ENCODE results near the gene WBP11. TPM values are rescaled to one million over a fixed set of nuclear protein-coding genes. Genes with fewer than 3 reads are reported as not detected.

The WBP11 gene
- polyA plus RNA-seq (ENCODE audit: insufficient read length), result 124 TPM
- long read RNA-seq, donor 1, full-length matches to known transcripts, result 12 of 42 reads
- long read RNA-seq, donor 1, partial matches to known transcripts, result 30 of 42 reads
- long read RNA-seq, donor 1, other reads (novel, unspliced or antisense), result 0 of 42 reads
- long read RNA-seq, donor 2, full-length matches to known transcripts, result 11 of 20 reads
- long read RNA-seq, donor 2, partial matches to known transcripts, result 9 of 20 reads
- long read RNA-seq, donor 2, other reads (novel, unspliced or antisense), result 0 of 20 reads
- long read RNA-seq, donor 3, full-length matches to known transcripts, result 12 of 25 reads
- long read RNA-seq, donor 3, partial matches to known transcripts, result 13 of 25 reads
- long read RNA-seq, donor 3, other reads (novel, unspliced or antisense), result 0 of 25 reads
- long read RNA-seq, donor 4, partial matches to known transcripts, result 0 of 4 reads
- long read RNA-seq, donor 4, other reads (novel, unspliced or antisense), result 0 of 4 reads
- long read RNA-seq, donor 5, full-length matches to known transcripts, result 21 of 26 reads
- long read RNA-seq, donor 5, partial matches to known transcripts, result 5 of 26 reads
- long read RNA-seq, donor 5, other reads (novel, unspliced or antisense), result 0 of 26 reads
- long read RNA-seq, donor 6, full-length matches to known transcripts, result 15 of 65 reads
- long read RNA-seq, donor 6, partial matches to known transcripts, result 50 of 65 reads
- long read RNA-seq, donor 6, other reads (novel, unspliced or antisense), result 0 of 65 reads
- long read RNA-seq, donor 7, full-length matches to known transcripts, result 15 of 33 reads
- long read RNA-seq, donor 7, partial matches to known transcripts, result 18 of 33 reads
- long read RNA-seq, donor 7, other reads (novel, unspliced or antisense), result 0 of 33 reads
- long read RNA-seq, donor 8, full-length matches to known transcripts, result 6 of 6 reads
- long read RNA-seq, donor 8, partial matches to known transcripts, result 0 of 6 reads
- long read RNA-seq, donor 8, other reads (novel, unspliced or antisense), result 0 of 6 reads

DNA sequence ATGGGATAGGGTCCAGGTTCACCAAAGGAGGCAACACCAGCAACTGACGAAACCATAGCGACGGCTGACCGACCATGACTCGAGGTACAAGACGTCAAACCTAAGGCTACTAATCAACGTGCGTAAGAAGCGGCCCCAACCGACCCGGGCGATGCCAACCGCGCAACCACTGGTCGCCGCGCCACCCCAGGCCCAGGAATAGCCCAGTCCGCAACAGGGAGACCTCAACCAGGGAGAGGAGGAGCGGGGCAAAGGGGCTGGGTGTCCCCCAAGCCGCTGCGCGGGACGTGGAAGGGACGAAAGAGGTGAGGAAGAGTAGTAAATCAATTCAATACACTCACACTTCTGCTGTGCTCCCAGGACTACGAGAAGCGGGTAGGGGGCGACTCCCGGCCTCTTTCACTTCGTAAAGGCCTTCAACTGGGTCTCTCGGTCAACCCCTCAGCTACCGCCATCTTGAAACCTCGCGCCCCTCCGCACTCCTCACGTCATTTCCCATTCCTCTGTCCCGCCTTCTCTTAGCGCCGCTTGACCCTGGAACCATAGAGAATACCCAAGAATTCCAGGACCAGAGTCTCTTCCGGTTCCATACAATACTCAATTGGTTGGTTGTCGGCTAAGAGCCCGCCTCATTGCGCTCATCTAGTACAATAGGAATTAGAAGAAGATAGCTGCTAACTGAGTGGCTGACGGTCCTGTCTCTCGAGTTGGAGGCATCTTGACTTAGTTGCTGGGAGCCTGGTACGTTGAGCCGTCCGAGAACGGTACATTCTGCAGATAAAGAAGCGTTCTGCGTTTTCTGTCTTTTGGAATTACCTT lies at the start of gene WBP11, which contains the start of gene C12orf60:
WBP11 (minus strand) TSS at position 468 of the 819 bp plus-strand sequence. CDS start 2,095 bp downstream, outside the sequence.
C12orf60 (plus strand) TSS at position 660 of the 819 bp plus-strand sequence. CDS start 19,266 bp downstream, outside the sequence.
- peak; percentile 98 for DNase-seq

DNA sequence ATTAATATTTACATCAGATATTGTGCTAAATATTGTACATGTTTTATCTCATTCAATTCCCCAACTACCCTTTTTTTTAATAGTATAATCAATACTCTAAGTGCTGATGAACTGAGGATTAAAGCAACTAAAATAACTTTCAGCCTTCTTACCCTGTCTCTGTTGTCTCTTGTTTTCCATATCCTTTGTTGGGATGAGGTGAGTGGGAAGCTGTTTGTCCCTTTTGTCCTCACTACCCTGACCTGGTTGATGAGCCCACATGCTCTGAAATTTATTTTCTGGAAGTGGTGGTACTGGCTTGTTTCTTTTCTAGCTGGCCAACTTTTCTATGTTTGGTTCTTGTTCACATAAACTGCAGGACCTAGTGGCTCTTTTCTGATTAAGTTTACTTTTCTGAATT lies 49.6 kb upstream of the WBP11 start:
- no peak for DNase-seq

DNA sequence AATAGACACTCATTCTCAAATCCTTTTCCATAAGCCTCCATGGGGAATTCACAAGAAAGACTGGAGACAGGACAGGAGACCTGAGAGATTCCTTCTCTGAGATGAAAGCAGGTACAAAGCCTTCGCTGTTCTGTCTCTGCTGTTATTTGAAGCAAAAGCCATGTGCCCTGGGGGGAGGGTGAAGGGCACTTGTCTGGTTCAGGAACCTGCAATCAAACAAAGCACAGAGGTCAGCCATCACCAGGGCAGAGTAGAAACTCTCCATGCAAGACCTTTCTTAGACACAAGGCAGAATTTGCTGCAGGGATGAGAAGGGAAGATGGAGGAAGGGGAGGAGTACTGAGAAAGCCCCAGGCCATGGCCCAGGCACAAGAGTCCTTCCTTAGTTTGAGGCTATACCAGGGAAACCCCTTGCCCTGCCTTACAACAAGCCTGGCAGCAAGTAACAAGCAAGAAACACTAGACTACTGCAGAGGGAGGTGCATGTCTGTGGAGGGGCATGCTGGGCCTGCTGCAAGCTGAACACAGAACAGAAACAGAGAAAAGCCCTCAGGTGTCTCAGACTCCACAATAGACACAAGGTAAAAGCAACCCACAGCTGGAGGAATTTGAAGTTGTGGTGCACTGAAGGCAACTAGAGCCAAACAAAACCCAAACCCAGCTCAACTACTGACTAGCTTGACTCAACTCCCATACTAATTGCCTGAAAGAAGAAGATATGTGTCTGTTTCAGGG lies 47.8 kb upstream of the WBP11 start:
- DNase-seq, result no peak

- no peak for DNase-seq
Observed at GRCh38 chr12:14849661-14850060, 46.4 kb upstream of the WBP11 start.

- no peak for DNase-seq
Observed at GRCh38 chr12:14846876-14847580, 43.8 kb upstream of the WBP11 start.

GRCh38 chr12:14846042-14846587 lies 42.8 kb upstream of the WBP11 start:
- DNase-seq, result no peak

- DNase-seq, result peak; percentile 72
Observed at GRCh38 chr12:14845350-14845750, 42.1 kb upstream of the WBP11 start.

DNA sequence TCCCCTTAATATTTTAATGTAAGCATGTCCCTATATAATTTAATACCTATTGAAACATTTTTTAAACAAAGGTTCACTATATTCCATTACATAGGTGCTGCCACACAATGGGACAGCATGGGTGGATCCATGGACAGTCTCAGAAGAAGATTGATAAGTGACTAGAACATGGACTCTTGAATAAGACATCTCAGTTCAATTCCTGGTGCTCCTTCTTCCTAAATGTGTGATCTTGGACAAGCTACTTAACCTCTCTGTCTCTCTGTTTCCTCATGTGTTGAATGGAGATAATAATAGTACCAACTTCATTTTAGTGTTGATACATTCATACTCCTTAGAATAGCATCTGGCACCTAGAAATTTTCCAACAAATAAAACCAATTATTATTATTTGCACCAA lies 41.1 kb upstream of the WBP11 start:
- DNase-seq, result no peak

DNA sequence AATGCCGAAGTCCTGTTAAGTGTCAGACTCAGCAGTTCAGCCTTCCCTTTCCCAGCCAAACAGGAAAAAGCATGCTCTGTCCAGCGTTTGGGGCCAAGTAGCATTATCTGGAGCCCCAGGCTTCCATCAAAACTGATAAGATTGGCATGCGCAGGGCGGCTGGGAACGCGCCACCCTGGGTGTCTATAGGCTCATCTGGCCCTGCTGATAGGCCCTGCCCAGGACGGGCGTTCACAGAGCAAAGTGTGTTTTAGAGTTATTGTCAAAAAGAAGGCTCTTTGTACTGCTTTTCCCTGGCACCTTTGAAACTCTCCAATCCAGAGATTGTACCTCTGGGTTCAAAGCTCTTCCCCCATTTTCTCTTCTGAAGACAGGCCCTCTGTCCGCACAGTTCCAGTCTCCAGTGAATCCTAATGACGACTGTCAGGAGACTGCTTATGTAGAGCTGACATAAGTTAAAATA lies 40.2 kb upstream of the WBP11 start, which contains the start of gene ART4:
ART4 (minus strand) TSS at position 102 of the 463 bp plus-strand sequence. CDS start 413 bp downstream, outside the sequence.
- DNase-seq, result no peak

- no peak for DNase-seq
Observed at GRCh38 chr12:14842315-14842714, 39.0 kb upstream of the WBP11 start.

DNA sequence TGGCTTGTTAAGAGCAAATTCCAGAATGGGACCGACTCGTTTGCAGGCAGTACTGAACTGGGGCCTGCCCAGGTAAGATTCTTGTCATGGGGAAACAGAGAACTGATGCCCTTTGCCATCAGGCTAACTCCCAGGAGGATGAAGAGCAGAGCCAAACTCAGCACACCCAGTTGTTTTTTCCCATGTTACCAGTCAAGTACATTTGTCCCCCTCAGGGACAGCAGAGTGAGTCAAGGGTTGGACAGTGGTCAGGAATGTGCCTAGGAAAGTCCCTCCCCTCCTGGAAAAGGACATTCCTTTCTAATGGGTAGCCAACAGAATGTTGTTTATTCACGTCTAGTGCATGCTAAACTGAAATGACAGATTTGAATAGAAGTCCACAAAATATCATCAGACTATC lies 38.5 kb upstream of the WBP11 start:
- DNase-seq, result no peak

GRCh38 chr12:14840616-14841015 lies 37.3 kb upstream of the WBP11 start:
- no peak for DNase-seq

- DNase-seq, result no peak
Observed at GRCh38 chr12:14839262-14839661, 36.0 kb upstream of the WBP11 start.

DNA sequence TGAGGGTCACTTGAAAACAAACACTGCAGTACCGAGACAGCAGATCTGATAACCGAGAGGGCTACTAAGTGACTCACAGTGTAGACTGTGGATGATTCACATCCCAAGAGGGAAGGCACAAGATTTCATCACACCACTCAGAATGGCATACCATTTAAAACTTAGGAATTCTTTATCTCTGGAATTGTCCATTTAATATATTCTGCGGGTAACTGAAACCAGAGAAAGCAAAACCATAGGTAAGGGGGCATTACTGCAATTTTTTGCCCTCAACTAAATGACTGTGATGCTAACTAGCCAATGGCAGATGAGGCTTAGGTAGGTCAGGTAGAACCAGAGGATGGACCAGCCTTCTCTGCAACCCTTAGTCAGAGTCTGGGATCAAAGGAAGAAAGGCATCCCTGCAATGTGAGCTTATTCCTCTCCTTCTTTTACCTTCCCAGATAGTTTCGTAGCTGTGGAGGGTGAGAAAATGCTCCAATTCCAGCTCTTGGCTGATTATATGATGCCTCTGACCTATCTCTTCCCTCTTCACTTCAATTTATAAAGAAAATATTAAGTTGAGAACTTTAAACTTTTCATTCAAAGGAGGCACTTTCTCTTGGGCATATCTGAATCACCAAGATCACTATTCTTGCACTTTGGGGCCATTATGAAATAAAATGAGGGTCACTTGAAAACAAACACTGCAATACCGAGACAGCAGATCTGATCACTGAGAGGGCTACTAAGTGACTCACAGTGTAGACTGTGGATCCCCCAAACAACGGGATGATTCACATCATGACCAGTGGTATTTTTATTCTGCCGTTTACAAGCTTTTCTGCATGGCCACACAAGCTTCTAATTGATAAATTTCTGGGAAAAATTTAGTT lies 33.3 kb upstream of the WBP11 start:
- DNase-seq, result no peak

DNA sequence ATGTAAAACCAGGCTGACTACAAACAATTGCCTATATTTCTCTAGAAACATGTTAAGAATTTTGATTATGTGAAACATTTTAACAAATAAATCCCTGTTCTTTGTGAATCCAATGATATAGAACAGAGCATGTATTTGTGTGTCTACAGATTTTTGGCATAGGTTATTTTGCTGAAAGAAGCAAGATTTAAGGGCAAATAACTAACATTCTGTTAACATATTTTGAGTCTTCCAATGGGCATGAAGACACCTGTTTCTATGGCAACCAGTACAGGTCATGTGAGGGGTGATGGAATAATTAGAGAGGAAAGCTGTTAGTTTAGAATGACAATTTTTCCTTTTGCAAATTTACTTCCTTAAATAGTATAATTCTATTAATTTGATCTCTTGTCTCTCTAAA lies 31.2 kb upstream of the WBP11 start:
- no peak for DNase-seq

DNA sequence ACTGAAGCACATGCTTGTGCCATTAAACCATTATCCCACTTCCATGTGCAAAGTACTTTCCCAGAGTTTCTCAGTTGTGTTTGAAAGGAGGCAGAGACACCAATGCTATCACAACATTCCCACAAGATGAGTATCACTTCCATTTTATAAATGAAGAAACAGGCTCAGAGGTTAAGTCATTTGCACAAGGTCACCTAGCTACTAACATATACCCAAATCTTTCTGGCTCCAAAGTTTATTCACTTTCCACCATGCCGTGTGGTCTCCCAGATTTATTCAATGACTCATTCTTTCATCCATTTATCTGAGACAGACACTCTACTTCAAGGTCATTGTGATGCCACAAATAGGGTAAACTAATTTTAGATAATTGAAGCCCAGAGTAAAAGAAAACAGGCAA lies 30.7 kb upstream of the WBP11 start:
- DNase-seq, result no peak

GRCh38 chr12:14833336-14833735 lies 30.1 kb upstream of the WBP11 start:
- no peak for DNase-seq

GRCh38 chr12:14828892-14829291 lies 25.6 kb upstream of the WBP11 start:
- no peak for DNase-seq

DNA sequence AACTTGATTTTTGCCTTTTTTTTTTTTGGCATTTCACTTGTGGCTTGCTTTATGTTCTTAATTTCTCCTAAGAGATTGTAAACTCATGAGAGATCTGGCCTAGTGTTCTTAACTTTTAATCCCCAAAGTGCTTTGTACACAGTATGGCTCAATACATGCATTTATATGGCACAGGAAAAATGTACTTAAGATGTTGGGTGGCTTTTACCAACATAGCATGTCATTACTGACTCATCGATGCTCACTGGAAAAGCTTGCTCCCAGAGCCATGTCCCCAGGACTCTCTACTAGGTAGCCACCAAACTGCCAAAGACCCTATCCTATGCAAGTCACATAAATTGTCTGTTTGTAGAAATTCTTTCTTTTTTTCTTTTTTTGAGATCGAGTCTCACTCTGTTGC lies 23.8 kb upstream of the WBP11 start:
- no peak for DNase-seq

All from left kidney (tissue), 8 donors.